HepG2 (cell line): ENCODE data around the gene FAF2. TPM values are rescaled to one million over a fixed set of nuclear protein-coding genes. Genes with fewer than 3 reads are reported as not detected.

ENCODE experiments used
- ATAC-seq: fragments of 200-7000 bp; cut with Tn5 transposase; 3 replicates; pipeline ENCODE4 v1.9.1; 2020; ENCODE audit warnings: mild to moderate bottlenecking, moderate library complexity
- BruUV-seq: library from RNA; stranded (reverse); fragments of 400-500 nt; replicated peaks from 2 replicates; lab custom pipeline; 2021; lab: Mats Ljungman, UMichigan
- CTCF ChIA-PET: fragments of 300-600 bp; formaldehyde crosslinking; extraction: SDS; loops from one replicate; lab custom pipeline; 2021; ENCODE audit warnings: low total read pairs, inconsistent platforms, low intra/inter-chr PET ratio; lab: Yijun Ruan, JAX
- POLR2A ChIA-PET: fragments of 350-600 bp; sonication (Branson Sonifier 250); formaldehyde crosslinking; loops from one replicate; lab custom pipeline; 2020; ENCODE audit warnings: antibody characterized with exemption, inconsistent platforms; lab: Yijun Ruan, JAX
- DNase-seq: peaks from one replicate; pipeline ENCODE4 v3.0.0-alpha.2; 2015; ENCODE audit warnings: low spot score
- FAIRE-seq: peaks from 3 replicates; lab custom pipeline; 2011; peaks lifted over from hg19 to GRCh38; lab: Jason Lieb, UNC
- H2AFZ ChIP-seq: one replicate; pipeline ENCODE4 v1.6.1; 2011; ENCODE audit warnings: low read length, inconsistent platforms
- H3K27ac ChIP-seq: fragments of 300-600 bp; 3 replicates; pipeline ENCODE4 v1.8.0; 2011; ENCODE audit warnings: mixed run types, mild to moderate bottlenecking, mixed read lengths, low read length, inconsistent platforms; ENCODE audit not compliant: insufficient read depth; ENCODE audit errors: extremely low read length
- H3K27me3 ChIP-seq, 2 experiments: fragments of 200-600 bp in 1 of 2; 2 replicates in 1 of 2; 3 replicates in 1 of 2; pipeline versions ENCODE4 v1.6.0 to v1.8.0; 2011; ENCODE audit warnings: low read length in 2 of 2, mild to moderate bottlenecking in 2 of 2, moderate library complexity in 2 of 2, inconsistent platforms in 1 of 2; ENCODE audit not compliant: insufficient read depth in 2 of 2, control insufficient read depth in 1 of 2
- H3K36me3 ChIP-seq, 2 experiments: fragments of 200-600 bp in 1 of 2; replicated peaks in 1 of 2; 2 replicates in 1 of 2; 3 replicates in 1 of 2; pipeline versions ENCODE4 v1.5.1 to v1.8.0; 2011; ENCODE audit warnings: low read length in 2 of 2, inconsistent platforms in 1 of 2; ENCODE audit not compliant: insufficient read depth in 2 of 2, control insufficient read depth in 1 of 2
- H3K4me1 ChIP-seq: 2 replicates; pipeline ENCODE4 v1.5.1; 2012; ENCODE audit warnings: low read length, inconsistent platforms; ENCODE audit not compliant: insufficient read depth
- H3K4me2 ChIP-seq: 2 replicates; pipeline ENCODE4 v1.6.0; 2011; ENCODE audit warnings: low read depth, low read length, inconsistent platforms
- H3K4me3 ChIP-seq, 3 experiments: fragments of 200-600 bp in 1 of 3; sonication (generic), shearing (Covaris generic) in 1 of 3; replicated peaks in 1 of 3; 2 replicates each; pipeline ENCODE4 v1.5.1; 2011 to 2016; ENCODE audit warnings: low read length in 3 of 3, inconsistent platforms in 2 of 3, low read depth in 2 of 3, mild to moderate bottlenecking in 2 of 3, control low read depth in 1 of 3, mixed read lengths in 1 of 3; ENCODE audit not compliant: insufficient read depth in 1 of 3
- H3K79me2 ChIP-seq: one replicate; pipeline ENCODE4 v1.6.1; 2011; ENCODE audit warnings: low read length, inconsistent platforms; ENCODE audit not compliant: insufficient read depth
- H3K9ac ChIP-seq: 2 replicates; pipeline ENCODE4 v1.6.0; 2011; ENCODE audit warnings: mild to moderate bottlenecking, low read depth, low read length, inconsistent platforms; ENCODE audit not compliant: insufficient read depth
- H3K9me3 ChIP-seq: 2 replicates; pipeline ENCODE4 v1.5.1; 2012; ENCODE audit warnings: mild to moderate bottlenecking, low read length
- H4K20me1 ChIP-seq: 2 replicates; pipeline ENCODE4 v1.6.0; 2011; ENCODE audit warnings: inconsistent platforms, mild to moderate bottlenecking, low read length, moderate library complexity; ENCODE audit not compliant: insufficient read depth
- HNF1A ChIP-seq, 2 experiments: sonication (generic) in 1 of 2; formaldehyde crosslinking in 1 of 2; IDR thresholded peaks; 2 replicates each; pipeline versions ENCODE4 v1.4.0 to v1.6.1; 2016 to 2020; ENCODE audit warnings: borderline replicate concordance in 1 of 2, low read depth in 1 of 2, mild to moderate bottlenecking in 1 of 2, missing genetic modification reagents in 1 of 2
- MTF2 ChIP-seq: sonication (generic); formaldehyde crosslinking; IDR thresholded peaks from 2 replicates; pipeline ENCODE4 v1.5.0; 2020; ENCODE audit warnings: missing genetic modification reagents, borderline replicate concordance
- PHF5A ChIP-seq: IDR thresholded peaks from one replicate; pipeline ENCODE4 v1.6.1; 2018; ENCODE audit warnings: low read depth, missing genetic modification reagents; ENCODE audit not compliant: unreplicated experiment
- ZNF235 ChIP-seq: sonication (generic); formaldehyde crosslinking; IDR thresholded peaks from 2 replicates; pipeline ENCODE4 v1.8.1; 2023; ENCODE audit warnings: mild to moderate bottlenecking, missing genetic modification reagents, borderline replicate concordance
- ZNF605 ChIP-seq: sonication (generic); formaldehyde crosslinking; IDR thresholded peaks from 2 replicates; pipeline ENCODE4 v1.8.0; 2022; ENCODE audit warnings: mild to moderate bottlenecking, missing genetic modification reagents
- ZNF749 ChIP-seq: sonication (generic); formaldehyde crosslinking; IDR thresholded peaks from 2 replicates; pipeline ENCODE4 v1.8.0; 2022; ENCODE audit warnings: mild to moderate bottlenecking, missing genetic modification reagents, moderate library complexity, borderline replicate concordance
- WGBS: methylation state at CpG from one replicate; pipeline ENCODE4 v1.1.6; 2017; ENCODE audit warnings: low lambda C conversion rate; 5-methylcytosine and 5-hydroxymethylcytosine counted together
- in situ Hi-C: cut with HindIII; loops from 2 replicates; pipeline ENCODE4 v1.10.0; 2017; ENCODE audit warnings: low pct_unique_long_range_greater_than_20kb; ENCODE audit not compliant: extremely low pct_ligation_motif_present
- intact Hi-C: fragments of 100-400 bp; cut with micrococcal nuclease; formaldehyde crosslinking; loops from one replicate; pipeline ENCODE4 v1.10.0; 2022; ENCODE audit not compliant: unreplicated experiment
- polyA plus RNA-seq, 8 experiments: library from polyadenylated mRNA; depleted of rRNA in 3 of 8; stranded (reverse) in 7 of 8; unstranded in 1 of 8; fragments of >200 nt; fragmentation: Illumina TruSeq in 4 of 8; extraction: Trizol in 4 of 8; gene quantifications; 2 replicates each; pipeline versions ENCODE4 v1.2.1 to v1.2.3, GENCODE V29; 2011 to 2016; ENCODE audit warnings: low read depth in 4 of 8, missing spikeins in 1 of 8, mixed read lengths in 1 of 8; ENCODE audit not compliant: insufficient read depth in 1 of 8
- total RNA-seq, 5 experiments: library from RNA; depleted of rRNA; stranded (reverse); fragments of >200 nt; fragmentation: Illumina TruSeq; extraction: Trizol; gene quantifications; 2 replicates each; pipeline ENCODE4 v1.2.3, GENCODE V29; 2016; ENCODE audit warnings: low read depth in 1 of 5

FAF2 gene
- total and polyA plus RNA-seq, 2 of the 13 experiments (the other 11 are each of a cell fraction or from before 2014, with no cell fraction given): 27.8 to 34.3 TPM

- Histone ChIP-seq H4K20me1 (no peaks in the 10 kb centered on the region), H3K4me1 (peaks cover 31% of the 10 kb centered on the region), H3K36me3 (no peaks in the 10 kb centered on the region), H3K27me3 (no peaks in the 10 kb centered on the region), H3K4me3 (no peak overlapping the region), H3K4me2 (no peak overlapping the region), H3K27ac (no peak overlapping the region), H3K9me3 (no peaks in the 10 kb centered on the region), H3K79me2 (no peaks in the 10 kb centered on the region)
- DNase-seq (no peak), ATAC-seq (no peak), FAIRE-seq (no peak)
- no TSS peak for BruUV-seq
- WGBS: 76% methylated on average over 5 of the region's 5 CpGs
- POLR2A ChIA-PET: no interaction called here
- TF ChIP-seq ZNF605 (CRISPR knock-in tag): no peak
- TF ChIP-seq HNF1A (IDR thresholded peaks at IDR 0.05; ENCODE audit: low read depth): no peak
- no peak for TF ChIP-seq HNF1A (CRISPR knock-in tag; IDR thresholded peaks at IDR 0.05; ENCODE audit: borderline replicate concordance)
- TF ChIP-seq MTF2 (CRISPR knock-in tag): no peak
- no peak for TF ChIP-seq PHF5A (CRISPR knock-in tag)
- no peak for TF ChIP-seq ZNF749
- TF ChIP-seq ZNF235 (CRISPR knock-in tag): no peak
- TF ChIP-seq, all 625 proteins: peak for 0
- Histone ChIP-seq H3K9ac (no peak overlapping the region), H2AFZ (no peak overlapping the region)
- in situ Hi-C loops: no loop called here
- intact Hi-C loops: no loop called here
- CTCF ChIA-PET: no interaction called here
Observed at GRCh38 chr5:176420086-176420485, 28.1 kb upstream of the FAF2 start.
